ENCODE results near the gene DYNLT2. TPM values are rescaled to one million over a fixed set of nuclear protein-coding genes. Genes with fewer than 3 reads are reported as not detected.
A peak's percentile ranks its signal among the peaks of the same experiment; 100 is the strongest.

Gene DYNLT2
- total and polyA plus RNA-seq, 2 of the 13 experiments (the other 11 are each of a cell fraction or from before 2014, with no cell fraction given): 2.1 to 4.3 TPM

DNA sequence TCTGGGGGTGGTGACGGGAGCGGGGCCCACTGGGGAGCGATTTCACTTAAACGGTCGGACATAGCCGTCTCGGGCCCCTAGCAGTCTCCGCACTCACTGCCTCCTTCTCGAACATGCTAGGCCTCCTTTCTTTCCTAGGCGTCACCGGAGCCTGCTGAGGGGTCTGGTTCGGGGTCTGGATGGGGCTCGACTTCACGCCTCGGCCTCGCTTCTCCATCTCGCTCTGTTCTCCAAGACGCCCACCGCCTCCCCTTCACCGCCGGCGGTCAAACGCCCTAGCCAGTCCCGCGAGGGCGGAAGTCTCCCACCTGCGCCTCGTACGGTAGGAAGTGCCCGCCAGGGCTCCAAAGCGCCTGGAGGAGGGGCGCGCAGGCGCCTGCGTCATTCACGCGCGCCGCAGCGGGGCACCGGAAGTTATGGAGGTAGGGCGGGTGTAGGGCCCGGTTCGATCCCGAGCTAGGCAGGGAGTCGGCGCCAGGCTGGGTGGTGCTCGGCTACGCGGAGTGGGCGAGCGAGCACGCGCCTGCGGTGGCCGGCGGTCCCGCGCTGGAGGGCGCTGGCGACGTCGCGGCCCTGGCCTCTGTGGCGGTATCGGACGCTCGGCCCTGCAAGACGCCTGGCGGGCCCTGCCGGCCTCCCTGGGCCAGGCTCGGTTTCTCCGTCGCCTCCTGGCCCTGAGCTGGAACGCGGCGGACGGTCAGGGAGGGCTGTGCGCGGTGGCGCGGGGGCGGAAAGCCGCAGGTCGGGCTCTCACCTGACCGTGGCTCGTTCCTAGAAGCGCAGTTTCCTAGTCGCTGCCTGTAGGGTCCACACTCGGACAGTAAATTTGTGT, at the start of gene DYNLT2, which contains the start of gene ERMARD (continued):
- TF ChIP-seq FOSL2 (CRISPR knock-in tag; IDR thresholded peaks at IDR 0.05) (peak; percentile 48), POLR2A (IDR thresholded peaks at IDR 0.05; ENCODE audit: insufficient read depth in 1 of 2, low read depth in 2 of 2, low read length in 2 of 2) (peak; percentile 90 to 99), HMG20A (CRISPR knock-in tag; IDR thresholded peaks at IDR 0.05; ENCODE audit: borderline replicate concordance) (no peak; the same call in 1 of the 2 replicates), MYC (CRISPR knock-in tag; IDR thresholded peaks at IDR 0.05; ENCODE audit: borderline replicate concordance) (peak; percentile 97), ZNF749 (CRISPR knock-in tag; IDR thresholded peaks at IDR 0.05; ENCODE audit: borderline replicate concordance) (peak; percentile 99), ZNF709 (CRISPR knock-in tag; IDR thresholded peaks at IDR 0.05) (peak; percentile 98), PAX8 (CRISPR knock-in tag; IDR thresholded peaks at IDR 0.05; ENCODE audit: borderline replicate concordance) (peak; percentile 74; the same call in 1 of the 2 replicates), ZNF232 (CRISPR knock-in tag; IDR thresholded peaks at IDR 0.05; ENCODE audit: borderline replicate concordance) (peak; percentile 69), ZSCAN12 (CRISPR knock-in tag; IDR thresholded peaks at IDR 0.05) (peak; percentile 96), HIVEP1 (CRISPR knock-in tag; IDR thresholded peaks at IDR 0.05) (peak; percentile 85), HNRNPH1 (optimal IDR thresholded peaks at IDR 0.05; ENCODE audit: low read depth, low read length) (no peak), DMAP1 (CRISPR knock-in tag; IDR thresholded peaks at IDR 0.05) (peak; percentile 93), KDM4B (CRISPR knock-in tag; IDR thresholded peaks at IDR 0.05) (peak; percentile 90; the same call in 1 of the 2 replicates), NFRKB (IDR thresholded peaks at IDR 0.05) (peak; percentile 44; the same call in 1 of the 2 replicates), ZNF775 (CRISPR knock-in tag; IDR thresholded peaks at IDR 0.05; ENCODE audit: borderline replicate concordance) (no peak), ETS1 (CRISPR knock-in tag; IDR thresholded peaks at IDR 0.05) (peak; percentile 67; the same call in 1 of the 2 replicates), AHDC1 (CRISPR knock-in tag; IDR thresholded peaks at IDR 0.05; ENCODE audit: borderline replicate concordance) (peak; percentile 66; the same call in 1 of the 2 replicates), ONECUT2 (CRISPR knock-in tag; IDR thresholded peaks at IDR 0.05) (peak; percentile 72), GTF2F1 (IDR thresholded peaks at IDR 0.05; ENCODE audit: low read length) (no peak)
- TF ChIP-seq, protein P1, sequence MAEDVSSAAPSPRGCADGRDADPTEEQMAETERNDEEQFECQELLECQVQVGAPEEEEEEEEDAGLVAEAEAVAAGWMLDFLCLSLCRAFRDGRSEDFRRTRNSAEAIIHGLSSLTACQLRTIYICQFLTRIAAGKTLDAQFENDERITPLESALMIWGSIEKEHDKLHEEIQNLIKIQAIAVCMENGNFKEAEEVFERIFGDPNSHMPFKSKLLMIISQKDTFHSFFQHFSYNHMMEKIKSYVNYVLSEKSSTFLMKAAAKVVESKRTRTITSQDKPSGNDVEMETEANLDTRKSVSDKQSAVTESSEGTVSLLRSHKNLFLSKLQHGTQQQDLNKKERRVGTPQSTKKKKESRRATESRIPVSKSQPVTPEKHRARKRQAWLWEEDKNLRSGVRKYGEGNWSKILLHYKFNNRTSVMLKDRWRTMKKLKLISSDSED (CRISPR knock-in tag; IDR thresholded peaks at IDR 0.05): no peak; the same call in none of the 2 replicates
- TF ChIP-seq, protein P2, sequence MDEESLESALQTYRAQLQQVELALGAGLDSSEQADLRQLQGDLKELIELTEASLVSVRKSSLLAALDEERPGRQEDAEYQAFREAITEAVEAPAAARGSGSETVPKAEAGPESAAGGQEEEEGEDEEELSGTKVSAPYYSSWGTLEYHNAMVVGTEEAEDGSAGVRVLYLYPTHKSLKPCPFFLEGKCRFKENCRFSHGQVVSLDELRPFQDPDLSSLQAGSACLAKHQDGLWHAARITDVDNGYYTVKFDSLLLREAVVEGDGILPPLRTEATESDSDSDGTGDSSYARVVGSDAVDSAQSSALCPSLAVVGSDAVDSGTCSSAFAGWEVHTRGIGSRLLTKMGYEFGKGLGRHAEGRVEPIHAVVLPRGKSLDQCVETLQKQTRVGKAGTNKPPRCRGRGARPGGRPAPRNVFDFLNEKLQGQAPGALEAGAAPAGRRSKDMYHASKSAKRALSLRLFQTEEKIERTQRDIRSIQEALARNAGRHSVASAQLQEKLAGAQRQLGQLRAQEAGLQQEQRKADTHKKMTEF (CRISPR knock-in tag; IDR thresholded peaks at IDR 0.05): peak; percentile 98

Data from HepG2 (cell line).